ENCODE data around the gene VAPB. TPM values are rescaled to one million over a fixed set of nuclear protein-coding genes. Genes with fewer than 3 reads are reported as not detected.

Gene VAPB
- total RNA-seq, 1 experiment from 2014 or later, result 51.1 TPM

DNA sequence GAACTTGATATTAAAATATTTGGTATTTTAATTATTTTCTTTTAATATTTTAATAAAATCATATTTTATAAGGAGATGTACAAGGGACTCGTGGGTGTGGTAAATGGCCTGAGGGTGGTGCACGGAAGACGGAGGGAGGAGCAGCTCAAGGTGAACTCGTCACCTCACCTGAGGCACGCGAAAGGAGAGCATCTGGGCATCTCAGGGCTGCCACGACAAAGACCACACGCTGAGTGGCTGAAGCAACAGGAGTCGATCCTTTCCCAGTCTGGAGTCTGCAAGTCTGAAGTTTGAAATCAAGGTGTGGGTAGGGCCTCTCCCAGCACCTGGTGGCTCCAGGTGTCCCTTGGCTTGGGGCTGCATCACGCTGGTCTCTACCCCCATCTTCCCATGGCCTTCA lies 86.4 kb downstream of the VAPB start:
- POLR2A ChIA-PET, result no interaction called here
- intact Hi-C loops (cut with micrococcal nuclease), result no loop called here
- Histone ChIP-seq H3K27ac (ENCODE audit: low read depth, low read length) (no peak overlapping the region), H2AFZ (ENCODE audit: low read depth, low read length, poor library complexity, severe bottlenecking) (no peak overlapping the region), H3K9me2 (ENCODE audit: insufficient read depth) (no peaks in the 10 kb centered on the region), H3K9ac (ENCODE audit: low read length) (no peak overlapping the region), H3K36me3 (ENCODE audit: control insufficient read depth in 1 of 2, insufficient read depth in 2 of 2, low read length in 2 of 2) (no peaks in the 10 kb centered on the region), H3K4me3 (replicated peaks in 1 of 2; ENCODE audit: low read depth in 1 of 2, low read length in 2 of 2) (no peak overlapping the region), H3K27me3 (ENCODE audit: insufficient read depth, low read length) (no peaks in the 10 kb centered on the region), H4K20me1 (ENCODE audit: insufficient read depth) (no peaks in the 10 kb centered on the region), H3K4me1 (ENCODE audit: control insufficient read depth in 1 of 2, insufficient read depth in 2 of 2, low read length in 2 of 2) (peaks cover 3 to 9% of the 10 kb centered on the region in 2 experiments; a peak in 3 of 4 replicates), H3K9me3 (ENCODE audit: control insufficient read depth in 1 of 2, insufficient read depth in 1 of 2, low read depth in 1 of 2, low read length in 2 of 2) (no peaks in the 10 kb centered on the region), H3K79me2 (ENCODE audit: insufficient read depth, low read length) (no peaks in the 10 kb centered on the region), H3K4me2 (ENCODE audit: low read length) (no peak overlapping the region)
- ATAC-seq (no peak), DNase-seq (ENCODE audit: low read depth, low spot score) (no peak)
- CTCF ChIA-PET, result no interaction called here
- BruUV-seq (replicated peaks), result no TSS peak
- RAD21 ChIA-PET (ENCODE audit: low non-redundant PET in 1 of 2, low total read pairs in 2 of 2, uncharacterized antibody in 2 of 2, unreplicated experiment in 2 of 2), result no interaction called here
- TF ChIP-seq, protein P1, sequence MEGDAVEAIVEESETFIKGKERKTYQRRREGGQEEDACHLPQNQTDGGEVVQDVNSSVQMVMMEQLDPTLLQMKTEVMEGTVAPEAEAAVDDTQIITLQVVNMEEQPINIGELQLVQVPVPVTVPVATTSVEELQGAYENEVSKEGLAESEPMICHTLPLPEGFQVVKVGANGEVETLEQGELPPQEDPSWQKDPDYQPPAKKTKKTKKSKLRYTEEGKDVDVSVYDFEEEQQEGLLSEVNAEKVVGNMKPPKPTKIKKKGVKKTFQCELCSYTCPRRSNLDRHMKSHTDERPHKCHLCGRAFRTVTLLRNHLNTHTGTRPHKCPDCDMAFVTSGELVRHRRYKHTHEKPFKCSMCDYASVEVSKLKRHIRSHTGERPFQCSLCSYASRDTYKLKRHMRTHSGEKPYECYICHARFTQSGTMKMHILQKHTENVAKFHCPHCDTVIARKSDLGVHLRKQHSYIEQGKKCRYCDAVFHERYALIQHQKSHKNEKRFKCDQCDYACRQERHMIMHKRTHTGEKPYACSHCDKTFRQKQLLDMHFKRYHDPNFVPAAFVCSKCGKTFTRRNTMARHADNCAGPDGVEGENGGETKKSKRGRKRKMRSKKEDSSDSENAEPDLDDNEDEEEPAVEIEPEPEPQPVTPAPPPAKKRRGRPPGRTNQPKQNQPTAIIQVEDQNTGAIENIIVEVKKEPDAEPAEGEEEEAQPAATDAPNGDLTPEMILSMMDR (IDR thresholded peaks at IDR 0.05 in 2 of 3, conservative IDR thresholded peaks at IDR 0.05 in 1 of 3; ENCODE audit: borderline replicate concordance in 1 of 3, insufficient read depth in 1 of 3, low read depth in 2 of 3, low read length in 2 of 3), result no peak
- TF ChIP-seq EZH2phosphoT487 (IDR thresholded peaks at IDR 0.05; ENCODE audit: borderline replicate concordance) (no peak), RAD21 (IDR thresholded peaks at IDR 0.05; ENCODE audit: low read depth) (no peak), EGR1 (IDR thresholded peaks at IDR 0.05; ENCODE audit: low read depth) (no peak), CBX3 (IDR thresholded peaks at IDR 0.05; ENCODE audit: low read depth) (no peak), POLR2A (IDR thresholded peaks at IDR 0.05; ENCODE audit: borderline replicate concordance, extremely low read depth, insufficient read depth, insufficient read length) (no peak), ZNF274 (IDR thresholded peaks at IDR 0.05; ENCODE audit: low read depth, low read length) (no peak), SIN3A (IDR thresholded peaks at IDR 0.05; ENCODE audit: low read depth) (no peak), TCF7L2 (IDR thresholded peaks at IDR 0.05; ENCODE audit: borderline replicate concordance, extremely low read depth, insufficient read depth, insufficient read length) (no peak), FOSL1 (IDR thresholded peaks at IDR 0.05; ENCODE audit: low read depth) (no peak), SP1 (IDR thresholded peaks at IDR 0.05; ENCODE audit: low read depth) (no peak), ZFX (IDR thresholded peaks at IDR 0.05) (no peak), POLR2AphosphoS5 (IDR thresholded peaks at IDR 0.05; ENCODE audit: low read depth, low read length) (no peak), CEBPB (IDR thresholded peaks at IDR 0.05; ENCODE audit: low read depth) (no peak), SRF (IDR thresholded peaks at IDR 0.05; ENCODE audit: low read depth) (no peak)
- TF ChIP-seq, protein P2, sequence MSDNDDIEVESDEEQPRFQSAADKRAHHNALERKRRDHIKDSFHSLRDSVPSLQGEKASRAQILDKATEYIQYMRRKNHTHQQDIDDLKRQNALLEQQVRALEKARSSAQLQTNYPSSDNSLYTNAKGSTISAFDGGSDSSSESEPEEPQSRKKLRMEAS (IDR thresholded peaks at IDR 0.05), result no peak
